ENCODE data around the gene LBH. TPM values are rescaled to one million over a fixed set of nuclear protein-coding genes. Genes with fewer than 3 reads are reported as not detected.

LBH gene
- total and polyA plus RNA-seq, 11 donors = 54.2 to 226 (median 166) TPM

DNA sequence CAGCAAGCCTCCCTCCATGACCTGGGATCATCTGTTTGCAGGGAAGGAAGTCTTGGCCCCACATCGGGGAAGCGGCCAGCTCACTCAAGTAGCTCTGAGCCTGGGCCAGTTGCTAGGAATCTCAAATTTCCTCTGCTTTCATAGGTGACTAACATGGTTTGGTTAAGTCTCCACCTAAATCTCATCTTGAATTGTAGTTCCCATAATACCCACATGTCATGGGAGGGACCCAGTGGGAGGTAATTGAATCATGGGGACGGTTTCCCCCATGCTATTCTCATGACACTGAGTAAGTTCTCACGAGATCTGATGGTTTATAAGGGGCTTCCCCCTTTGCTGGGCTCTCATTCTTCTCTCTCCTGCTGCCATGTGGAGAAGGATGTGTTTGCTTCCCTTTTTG is 75.2 kb downstream of the LBH start:
- intact Hi-C loops (cut with DNase I) = no loop called here
- no peak for TF ChIP-seq POLR2A (IDR thresholded peaks at IDR 0.05)
- TF ChIP-seq, protein P1, sequence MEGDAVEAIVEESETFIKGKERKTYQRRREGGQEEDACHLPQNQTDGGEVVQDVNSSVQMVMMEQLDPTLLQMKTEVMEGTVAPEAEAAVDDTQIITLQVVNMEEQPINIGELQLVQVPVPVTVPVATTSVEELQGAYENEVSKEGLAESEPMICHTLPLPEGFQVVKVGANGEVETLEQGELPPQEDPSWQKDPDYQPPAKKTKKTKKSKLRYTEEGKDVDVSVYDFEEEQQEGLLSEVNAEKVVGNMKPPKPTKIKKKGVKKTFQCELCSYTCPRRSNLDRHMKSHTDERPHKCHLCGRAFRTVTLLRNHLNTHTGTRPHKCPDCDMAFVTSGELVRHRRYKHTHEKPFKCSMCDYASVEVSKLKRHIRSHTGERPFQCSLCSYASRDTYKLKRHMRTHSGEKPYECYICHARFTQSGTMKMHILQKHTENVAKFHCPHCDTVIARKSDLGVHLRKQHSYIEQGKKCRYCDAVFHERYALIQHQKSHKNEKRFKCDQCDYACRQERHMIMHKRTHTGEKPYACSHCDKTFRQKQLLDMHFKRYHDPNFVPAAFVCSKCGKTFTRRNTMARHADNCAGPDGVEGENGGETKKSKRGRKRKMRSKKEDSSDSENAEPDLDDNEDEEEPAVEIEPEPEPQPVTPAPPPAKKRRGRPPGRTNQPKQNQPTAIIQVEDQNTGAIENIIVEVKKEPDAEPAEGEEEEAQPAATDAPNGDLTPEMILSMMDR (IDR thresholded peaks at IDR 0.05) = no peak
- Histone ChIP-seq H3K9me3 (no peaks in the 10 kb centered on the region), H3K27ac (no peak overlapping the region), H3K36me3 (no peaks in the 10 kb centered on the region), H3K27me3 (no peaks in the 10 kb centered on the region), H3K4me3 (no peak overlapping the region), H3K4me1 (peaks cover 0 to 11% (median 4%) of the 10 kb centered on the region in 12 donors)
- ATAC-seq (no peak), DNase-seq (no peak)
- 84 to 95% (median 93%) methylated on average over 4 of the region's 4 CpGs for WGBS, 4 donors

DNA sequence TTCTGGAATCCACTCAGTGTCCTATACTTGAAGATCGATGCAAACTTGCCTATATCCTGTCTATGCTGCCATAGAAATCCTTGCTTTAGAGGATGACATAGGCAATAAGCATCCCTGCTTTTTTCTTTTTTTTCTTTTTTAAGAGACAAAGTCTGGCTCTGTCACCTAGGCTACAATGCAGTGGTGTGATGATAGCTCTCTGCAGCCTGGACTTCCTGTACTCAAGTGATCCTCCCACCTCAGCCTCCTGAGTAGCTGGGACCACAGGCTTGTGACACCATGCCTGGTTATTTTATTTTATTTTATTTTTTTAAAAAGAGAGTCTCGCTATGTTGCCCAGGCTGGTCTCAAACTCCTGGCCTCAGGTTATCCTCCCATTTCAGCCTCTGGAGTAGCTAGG is 76.9 kb downstream of the LBH start:
- Histone ChIP-seq H3K9me3 (no peaks in the 10 kb centered on the region), H3K27ac (no peak overlapping the region), H3K4me1 (peaks cover 0 to 4% (median 0%) of the 10 kb centered on the region in 12 donors), H3K4me3 (no peak overlapping the region), H3K27me3 (no peaks in the 10 kb centered on the region), H3K36me3 (no peaks in the 10 kb centered on the region)
- ATAC-seq = no peak
- 94 to 98% (median 97%) methylated on average over 2 of the region's 2 CpGs for WGBS, 4 donors
- TF ChIP-seq, protein P1 (IDR thresholded peaks at IDR 0.05) = no peak
- TF ChIP-seq POLR2A (IDR thresholded peaks at IDR 0.05) = no peak
- no peak for DNase-seq
- intact Hi-C loops (cut with DNase I) = no loop called here

Other genes starting within 250 kb of the LBH start
- 10 to 100 TPM; 44.7 to 90.6 (median 66.5) TPM for gene YPEL5, start 84.5 kb upstream of the LBH start, total RNA-seq
- 10 to 100 TPM; 36.4 to 42.0 TPM for gene YPEL5, start 84.5 kb upstream of the LBH start, polyA plus RNA-seq
- 10 to 100 TPM; 32.6 to 70.2 (median 46.9) TPM for gene LCLAT1, start 215.7 kb downstream of the LBH start, total RNA-seq
- gene LCLAT1, start 215.7 kb downstream of the LBH start, polyA plus RNA-seq = 10 to 100 TPM in 1 of 2 donors, 1 to 10 TPM in 1; 9.8 to 22.9 TPM